NAMALWA (cell line): ENCODE measurements around the gene CCND1.

ENCODE experiments used
- DNase-seq: peaks from one replicate; pipeline ENCODE4 v3.0.0-alpha.2; 2015; ENCODE audit warnings: low spot score

Gene CCND1

GRCh38 chr11:69640995-69641581, at the start of gene CCND1:
Gene CCND1, plus strand, starts transcription at chr11:69641156. Its CDS starts 158 bp downstream, at chr11:69641314.
- no peak for DNase-seq

- no peak for DNase-seq
Measured at GRCh38 chr11:69592986-69593650, 47.8 kb upstream of the CCND1 start.

- peak; percentile 35 for DNase-seq
Measured at GRCh38 chr11:69593851-69594250, 47.1 kb upstream of the CCND1 start.

GRCh38 chr11:69594481-69594880, 46.5 kb upstream of the CCND1 start:
- DNase-seq = no peak

- DNase-seq = no peak
Measured at GRCh38 chr11:69595805-69596665, 44.9 kb upstream of the CCND1 start.

GRCh38 chr11:69598147-69598546, 42.8 kb upstream of the CCND1 start:
- DNase-seq = no peak

- no peak for DNase-seq
Measured at GRCh38 chr11:69599502-69599901, 41.5 kb upstream of the CCND1 start.

GRCh38 chr11:69600001-69600400, 41.0 kb upstream of the CCND1 start:
- no peak for DNase-seq

GRCh38 chr11:69601011-69601975, 39.7 kb upstream of the CCND1 start:
- DNase-seq = no peak

GRCh38 chr11:69603111-69603836, 37.7 kb upstream of the CCND1 start:
- no peak for DNase-seq

GRCh38 chr11:69604055-69604454, 36.9 kb upstream of the CCND1 start:
- no peak for DNase-seq

GRCh38 chr11:69605737-69606526, 35.0 kb upstream of the CCND1 start:
- no peak for DNase-seq

GRCh38 chr11:69609351-69609750, 31.6 kb upstream of the CCND1 start:
- DNase-seq = no peak

GRCh38 chr11:69611548-69612526, 29.1 kb upstream of the CCND1 start:
- DNase-seq = no peak

GRCh38 chr11:69613594-69613993, 27.4 kb upstream of the CCND1 start:
- no peak for DNase-seq

GRCh38 chr11:69614085-69614484, 26.9 kb upstream of the CCND1 start:
- DNase-seq = no peak

- no peak for DNase-seq
Measured at GRCh38 chr11:69615545-69616278, 25.2 kb upstream of the CCND1 start.

GRCh38 chr11:69617220-69617619, 23.7 kb upstream of the CCND1 start:
- no peak for DNase-seq
